SIG-M5 treated with dmso at 0.1 percent for 504 hours (cell line): ENCODE data around the gene GABBR1.
A peak's percentile ranks its signal among the peaks of the same experiment; 100 is the strongest.

Source experiments
- DNase-seq: peaks from one replicate; lab custom pipeline; 2025; ENCODE audit not compliant: unreplicated experiment; lab: John Stamatoyannopoulos, UW

GABBR1 gene

GRCh38 chr6:29655658-29656057 is 22.7 kb upstream of the GABBR1 start:
- DNase-seq, result no peak

GRCh38 chr6:29653452-29654038 is 20.6 kb upstream of the GABBR1 start:
- DNase-seq, result peak; percentile 78

- DNase-seq, result no peak
Observed at GRCh38 chr6:29652198-29652584, 19.2 kb upstream of the GABBR1 start.

GRCh38 chr6:29651413-29652197 is 18.6 kb upstream of the GABBR1 start:
- peak; percentile 57 for DNase-seq

- DNase-seq, result peak; percentile 89
Observed at GRCh38 chr6:29649701-29650673, 17.0 kb upstream of the GABBR1 start.

- DNase-seq, result peak; percentile 31
Observed at GRCh38 chr6:29647927-29648642, 15.1 kb upstream of the GABBR1 start.

- DNase-seq, result no peak
Observed at GRCh38 chr6:29641430-29642148, 8.6 kb upstream of the GABBR1 start.

- DNase-seq, result no peak
Observed at GRCh38 chr6:29637247-29637646, 4.3 kb upstream of the GABBR1 start.

GRCh38 chr6:29633534-29633905 is 537 bp upstream of the GABBR1 start:
- DNase-seq, result no peak

- DNase-seq, result no peak
Observed at GRCh38 chr6:29631860-29632731, 887 bp downstream of the GABBR1 start.

- no peak for DNase-seq
Observed at GRCh38 chr6:29631209-29631810, 1.7 kb downstream of the GABBR1 start.

- DNase-seq, result no peak
Observed at GRCh38 chr6:29630315-29630714, 2.7 kb downstream of the GABBR1 start.

GRCh38 chr6:29629571-29629970 is 3.4 kb downstream of the GABBR1 start:
- DNase-seq, result no peak

GRCh38 chr6:29628419-29629281 is 4.3 kb downstream of the GABBR1 start:
- peak; percentile 25 for DNase-seq

GRCh38 chr6:29627755-29628418 is 5.1 kb downstream of the GABBR1 start:
- DNase-seq, result peak; percentile 61

- no peak for DNase-seq
Observed at GRCh38 chr6:29626948-29627754, 5.8 kb downstream of the GABBR1 start.
